Renal cortical epithelial cell (primary cell): ENCODE measurements around the gene RAB7B. TPM values are rescaled to one million over a fixed set of nuclear protein-coding genes. Genes with fewer than 3 reads are reported as not detected.
A peak's percentile ranks its signal among the peaks of the same experiment; 100 is the strongest.

Experiments
- DNase-seq: peaks from one replicate; pipeline ENCODE4 v3.0.0-alpha.2; 2011; ENCODE audit warnings: low read depth
- total RNA-seq: library from RNA; depleted of rRNA; stranded (reverse); fragments of >200 nt; gene quantifications from 2 replicates; pipeline ENCODE4 v1.2.3, GENCODE V29; 2014

Gene RAB7B
- total RNA-seq, 1 donor from 2014 or later: 1.1 TPM

DNA sequence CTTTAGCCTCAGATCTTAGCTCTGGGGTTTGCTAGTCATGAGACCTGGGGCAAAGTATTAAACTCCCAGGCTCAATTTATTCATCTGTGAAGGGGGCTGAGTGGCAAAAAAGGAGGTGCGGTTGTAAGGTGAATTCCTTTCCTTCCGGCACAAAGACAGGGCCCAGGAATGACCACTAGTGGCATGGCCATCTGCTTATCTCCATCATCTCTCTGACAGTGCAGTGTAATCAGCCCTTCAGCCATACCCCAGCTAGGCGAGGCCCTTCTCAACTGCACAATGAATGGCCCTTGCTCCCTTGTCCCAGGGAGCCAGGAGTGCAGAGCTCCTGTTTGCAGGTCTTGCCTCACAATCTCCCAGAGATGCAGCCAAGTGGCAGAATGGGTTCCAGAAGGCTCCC is 54.3 kb downstream of the RAB7B start:
- DNase-seq: no peak

DNA sequence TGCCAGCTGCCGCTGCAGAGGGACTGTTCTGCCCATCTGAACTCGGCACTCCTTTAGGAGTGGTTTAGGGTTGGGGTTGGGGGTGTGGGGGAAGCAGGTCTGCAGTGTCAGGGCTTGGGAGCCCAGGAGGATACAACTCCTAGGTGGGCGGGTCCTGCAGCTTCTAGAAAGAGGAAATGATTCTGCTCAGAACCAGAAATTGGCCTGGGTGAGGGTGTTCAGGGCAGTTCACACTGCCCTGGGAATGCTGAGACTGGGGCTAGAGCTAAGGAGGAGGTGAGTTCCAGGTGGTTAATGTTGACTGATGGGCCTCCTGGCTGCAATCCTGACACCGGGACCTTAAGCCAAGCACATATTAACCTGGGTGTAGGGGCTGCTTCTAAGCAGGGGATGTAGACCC is 55.2 kb downstream of the RAB7B start:
- DNase-seq: no peak

DNA sequence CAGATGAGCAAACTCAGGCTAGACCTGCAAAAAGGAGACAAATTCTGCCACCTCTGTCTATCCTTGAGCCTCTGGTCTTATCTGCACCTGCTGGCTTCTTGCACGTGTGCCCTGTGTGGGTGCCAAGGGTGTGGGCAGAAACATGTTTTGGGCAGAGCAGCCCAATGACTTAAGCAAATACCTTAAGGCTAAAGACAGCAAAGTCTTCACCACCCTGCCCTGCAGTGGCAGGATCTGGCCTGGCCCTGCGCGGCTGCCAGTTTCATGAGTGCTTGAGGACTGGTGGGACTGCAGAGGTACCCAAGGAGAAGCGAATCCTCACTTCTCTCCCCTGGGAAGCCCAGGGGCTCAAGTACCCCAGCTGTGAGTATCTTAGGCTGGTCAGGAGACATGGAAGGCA is 56.2 kb downstream of the RAB7B start:
- no peak for DNase-seq

DNA sequence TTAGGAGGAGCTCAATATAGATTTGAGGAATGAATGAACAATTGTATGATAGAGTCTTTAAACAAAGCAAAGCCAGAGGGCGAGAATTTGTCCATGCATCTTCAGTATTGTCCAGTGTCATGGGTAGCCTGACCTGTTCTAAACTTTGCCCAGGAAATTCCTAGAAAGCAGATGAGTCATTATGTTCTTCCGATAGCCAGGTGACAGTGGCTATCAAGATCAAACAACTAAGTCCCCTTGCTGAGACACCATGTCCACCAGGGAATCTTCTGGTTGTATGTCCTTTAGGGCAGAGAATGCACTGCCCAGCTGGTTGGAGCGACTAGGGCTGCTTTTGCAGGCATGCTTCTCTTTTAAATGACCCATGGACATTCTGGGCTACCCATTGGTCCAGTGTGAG is 58.1 kb downstream of the RAB7B start:
- DNase-seq: no peak

DNA sequence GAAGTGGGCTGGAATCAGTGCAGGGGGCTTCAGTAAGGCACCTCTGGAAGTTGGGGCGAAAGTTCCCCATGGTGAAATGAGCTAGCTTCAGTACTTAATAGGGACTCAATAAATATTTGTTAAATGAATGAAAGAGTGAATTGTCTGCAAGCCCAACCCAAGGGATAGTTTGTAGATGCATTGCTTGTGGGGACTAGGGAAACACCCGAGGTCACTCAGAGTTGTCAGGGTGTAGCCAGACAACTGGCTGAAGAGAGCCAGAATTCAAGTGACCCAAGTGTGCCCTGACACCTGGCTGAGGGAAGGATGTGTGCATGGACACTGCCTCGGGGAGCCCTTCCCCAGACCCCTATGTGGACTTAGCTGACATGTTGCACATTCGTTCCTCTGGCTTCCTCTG is 58.7 kb downstream of the RAB7B start:
- DNase-seq: no peak

DNA sequence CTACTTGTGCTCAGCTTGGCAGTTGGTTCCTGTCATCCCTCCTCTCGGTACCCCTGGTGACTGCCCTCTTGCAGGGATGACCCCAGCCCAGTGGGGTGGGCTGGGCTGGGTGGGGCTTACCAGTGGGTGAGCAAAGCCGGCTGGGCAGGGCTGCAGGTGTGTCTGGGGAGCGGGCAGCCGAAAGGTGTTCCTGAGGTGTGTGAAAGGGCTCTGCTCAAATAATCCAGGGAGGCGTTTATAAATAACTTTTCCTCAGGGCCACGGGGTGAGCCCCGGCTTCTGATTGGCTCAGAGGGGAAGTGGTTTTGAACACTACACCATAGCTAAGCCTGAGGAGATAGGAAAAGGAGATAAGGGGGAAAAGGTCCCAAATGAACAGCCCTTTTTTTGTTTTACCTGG is 60.0 kb downstream of the RAB7B start, which contains the start of gene SLC26A9:
SLC26A9 (minus strand) TSS at position 212 of the 400 bp plus-strand sequence. CDS start 7,636 bp downstream, outside the sequence.
- DNase-seq: no peak

DNA sequence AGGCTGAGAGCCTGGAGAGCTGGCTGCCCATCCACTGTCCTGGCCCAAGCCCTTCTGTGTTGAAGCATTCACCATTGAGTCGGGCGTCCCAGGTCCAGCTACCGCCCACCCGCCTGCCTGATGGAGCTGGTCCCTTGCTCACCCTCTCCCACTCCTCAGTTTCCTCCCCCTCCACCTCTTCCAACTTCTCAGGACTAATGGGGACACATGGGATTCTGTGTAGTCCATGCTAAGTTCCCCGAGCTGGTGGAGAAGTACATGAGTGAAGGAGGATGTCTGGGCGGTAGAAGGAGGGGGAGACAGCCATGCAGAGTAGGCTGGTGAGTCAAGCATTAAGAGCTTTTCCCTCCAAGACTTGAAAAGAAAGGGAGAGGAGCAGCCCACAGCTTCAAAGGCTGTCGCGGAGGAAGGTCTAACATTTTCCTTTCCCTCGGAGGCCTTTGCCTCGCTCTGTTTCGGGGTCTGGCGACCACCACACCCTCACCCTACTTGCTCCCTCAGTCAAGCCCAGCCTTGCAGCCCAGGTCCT is 60.5 kb downstream of the RAB7B start:
- no peak for DNase-seq

DNA sequence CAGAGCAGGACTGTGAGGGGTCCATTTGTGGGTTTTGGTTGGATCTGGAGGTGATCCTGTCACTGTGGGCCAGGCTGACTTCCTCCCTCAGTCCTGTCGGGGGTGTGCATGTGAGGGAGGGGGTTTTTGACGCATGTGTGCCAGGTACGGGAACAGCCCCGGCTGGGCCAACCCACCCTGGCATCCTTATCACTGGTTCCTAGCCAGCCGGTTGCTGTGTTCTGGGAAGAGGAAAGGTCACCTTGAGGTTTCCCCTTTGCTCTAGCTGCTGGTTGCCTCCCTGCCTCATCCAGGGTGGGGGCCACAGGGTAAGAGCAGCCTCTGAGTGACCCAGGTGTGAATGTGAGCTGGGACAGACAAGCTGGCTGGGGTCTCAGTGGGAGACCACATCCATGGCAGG is 62.5 kb downstream of the RAB7B start:
- no peak for DNase-seq

DNA sequence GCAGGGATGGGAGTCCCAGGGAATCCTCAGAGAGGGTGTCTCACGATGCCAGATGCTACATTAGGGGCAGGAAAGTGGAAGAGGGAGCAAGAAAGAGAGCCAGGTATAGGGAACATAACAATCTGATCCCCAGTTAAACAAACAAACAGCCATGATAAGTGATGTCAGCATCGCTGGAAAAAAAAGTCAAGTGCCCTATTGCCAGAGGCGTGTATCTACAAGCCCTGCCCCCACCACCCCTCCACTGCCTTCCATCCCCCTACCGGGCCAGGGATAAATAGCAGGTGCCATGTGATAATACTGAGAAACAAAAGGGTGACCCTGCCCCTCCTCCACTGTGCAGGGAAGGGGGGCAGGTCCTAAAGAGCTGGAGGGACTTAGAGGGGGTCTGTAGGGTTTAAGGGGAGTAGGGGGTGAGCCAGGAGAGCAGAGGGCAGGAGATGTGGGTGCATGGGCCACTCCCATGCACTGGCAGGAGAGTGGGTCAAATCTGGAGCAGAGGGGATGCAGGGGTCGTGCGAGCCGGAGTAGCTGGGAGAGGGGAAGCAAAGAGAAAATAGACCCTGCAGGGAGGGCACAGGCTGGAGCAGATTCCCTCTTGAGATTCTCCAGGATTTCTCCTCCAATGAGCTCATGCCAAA is 63.4 kb downstream of the RAB7B start:
- no peak for DNase-seq

DNA sequence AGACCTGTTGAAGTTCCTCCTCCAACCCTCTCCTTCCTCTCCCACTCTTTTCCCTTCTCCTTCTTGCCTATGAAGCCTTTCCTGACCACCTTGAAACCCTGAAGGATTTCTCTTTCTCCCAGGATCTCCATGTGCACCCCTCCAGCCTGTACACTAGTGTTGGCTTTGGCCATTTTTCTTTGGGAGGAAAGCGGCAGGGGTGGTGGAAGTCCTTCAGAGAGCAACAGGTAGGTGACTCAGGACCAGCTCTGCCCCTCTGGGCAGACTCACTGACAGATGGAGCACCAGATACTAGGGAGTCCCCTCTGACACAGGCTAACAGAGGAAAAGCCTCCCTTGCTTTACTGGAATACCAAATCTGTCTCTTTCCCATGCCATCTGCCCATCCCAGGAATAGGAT is 64.5 kb downstream of the RAB7B start:
- no peak for DNase-seq

DNA sequence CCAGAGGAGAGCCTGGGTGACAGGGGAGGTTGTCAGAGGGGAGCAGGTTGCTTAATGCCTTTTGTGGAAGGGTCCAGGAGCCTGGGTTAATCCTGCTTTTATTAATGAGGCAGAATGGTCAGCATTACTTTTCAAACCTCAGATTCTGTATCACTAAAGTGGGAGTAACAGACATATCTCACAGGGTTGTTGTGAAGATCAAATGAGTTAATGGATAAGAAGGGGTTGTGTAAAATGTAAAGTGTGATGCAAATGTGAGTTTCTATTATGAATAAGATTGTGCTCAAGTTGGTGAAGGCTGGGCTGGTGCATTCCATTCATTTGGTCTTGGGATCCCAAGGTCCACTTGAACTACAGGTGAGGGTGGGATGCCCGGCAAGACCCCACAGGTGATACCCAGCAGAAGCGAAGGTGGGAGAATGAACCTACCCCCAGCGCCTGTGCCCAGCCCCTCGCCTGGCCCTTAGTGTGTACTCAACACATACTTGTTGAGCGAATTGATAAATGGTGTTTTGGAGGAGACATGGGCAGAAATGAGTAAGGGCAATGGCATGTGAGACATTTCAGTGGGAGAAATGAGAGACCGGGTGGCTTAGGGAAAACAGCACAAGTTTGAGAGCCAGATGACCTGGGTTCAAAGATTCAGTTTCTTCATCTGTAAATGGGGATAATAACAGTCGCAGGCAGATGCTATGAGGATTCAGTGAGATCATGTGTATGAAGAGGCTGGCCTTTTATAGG is 66.2 kb downstream of the RAB7B start:
- DNase-seq: peak; percentile 79

DNA sequence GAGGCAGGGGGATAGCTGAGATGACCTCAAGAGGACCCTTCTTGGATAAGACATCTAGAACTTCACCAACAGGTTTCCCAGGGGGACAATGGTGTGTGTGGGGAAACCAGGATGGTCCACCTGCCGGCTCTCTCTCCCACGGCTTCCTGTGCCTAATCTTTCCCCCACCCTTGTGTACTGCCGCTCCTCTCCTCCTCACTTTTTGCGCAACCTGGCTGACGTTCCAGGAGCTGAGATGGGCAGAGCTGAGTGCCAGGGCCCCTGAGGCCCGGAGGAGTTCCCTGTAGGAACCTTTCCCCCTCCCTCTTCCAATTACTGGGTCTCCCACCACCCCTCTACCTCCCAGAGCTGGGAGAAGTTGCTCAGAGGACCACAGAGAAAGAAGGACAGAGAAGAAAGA is 66.9 kb downstream of the RAB7B start:
- no peak for DNase-seq

DNA sequence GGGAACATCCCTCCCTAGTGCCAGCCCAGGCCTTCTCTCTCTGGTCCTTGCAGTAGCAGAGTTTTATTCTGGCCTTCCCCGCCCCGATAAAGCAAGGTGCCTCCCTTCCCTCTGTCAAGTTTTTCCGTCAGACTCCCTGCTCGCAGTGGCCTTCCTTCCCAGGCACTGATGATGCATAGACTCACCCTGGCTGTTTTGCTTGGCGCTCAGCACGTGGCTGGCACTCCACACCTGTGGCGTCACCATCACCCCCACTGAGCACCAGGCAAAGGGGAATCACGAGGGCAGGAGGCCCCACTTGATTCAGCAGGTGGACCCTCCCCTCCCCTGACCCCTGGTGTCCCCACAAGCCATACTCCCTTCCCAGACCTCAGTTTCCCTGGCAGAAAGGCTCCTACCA is 67.3 kb downstream of the RAB7B start:
- no peak for DNase-seq

DNA sequence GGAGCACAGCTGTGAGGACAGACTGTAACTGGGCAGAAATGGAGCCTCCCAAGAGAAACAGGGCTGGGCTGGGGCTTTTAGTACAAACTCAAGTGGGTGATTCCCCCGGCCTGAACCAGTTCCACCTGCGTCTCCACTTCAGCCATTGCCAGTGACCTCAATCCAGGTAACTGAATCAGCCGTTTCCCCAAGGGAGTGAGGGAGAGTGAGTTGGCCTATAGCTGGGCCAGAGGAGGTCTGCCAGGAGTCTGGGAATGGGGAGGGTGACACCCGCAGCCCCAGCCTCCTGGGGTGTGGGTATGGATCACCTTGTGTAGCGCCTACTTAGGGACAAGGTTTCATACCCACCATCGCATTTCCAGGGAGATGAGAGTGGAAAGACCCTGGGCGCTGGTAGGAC is 68.4 kb downstream of the RAB7B start:
- peak; percentile 11 for DNase-seq

DNA sequence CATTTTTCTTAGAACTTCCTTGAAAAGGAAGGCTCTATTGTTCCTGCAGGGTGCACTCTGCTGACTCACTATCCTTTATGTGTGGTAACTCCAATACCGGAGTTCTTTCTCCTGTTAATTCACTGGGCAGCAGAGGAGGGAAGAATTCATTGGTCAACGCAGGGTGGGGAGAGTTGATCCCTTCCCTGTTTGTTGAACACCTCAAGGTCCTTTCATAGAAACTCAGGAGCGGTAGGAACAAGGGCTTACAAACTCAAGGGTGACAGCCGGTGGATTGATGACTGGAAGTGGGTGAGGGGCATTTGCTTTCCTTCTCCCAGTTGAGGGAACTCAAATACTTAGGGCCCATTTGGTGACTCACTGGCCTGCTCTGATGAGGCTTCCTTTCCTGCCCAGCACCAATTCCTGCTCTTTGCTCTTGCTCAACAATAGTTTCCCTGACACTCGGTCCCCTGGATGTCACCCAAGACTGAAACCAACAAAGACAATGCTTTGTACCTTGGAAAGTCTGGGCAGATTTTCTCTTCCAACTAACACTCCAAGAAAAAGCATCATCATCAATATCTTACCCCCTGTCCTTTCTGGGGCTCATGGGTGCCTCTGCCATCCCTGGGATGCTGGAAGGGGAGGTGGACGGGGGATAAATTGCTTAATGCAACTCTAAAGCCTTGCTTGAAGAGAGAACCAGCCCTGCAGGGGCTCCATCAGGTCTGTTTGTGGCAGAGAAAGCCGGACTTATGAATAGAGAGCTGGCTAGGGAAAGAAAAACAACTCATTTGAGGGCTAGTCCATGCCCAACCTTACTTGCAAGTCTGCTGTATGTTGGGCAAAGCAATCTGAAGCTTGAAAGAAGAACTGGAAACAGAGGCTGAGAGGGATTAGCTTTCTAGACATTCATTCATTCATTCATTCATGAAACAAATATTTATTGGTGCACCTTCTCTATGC is 69.2 kb downstream of the RAB7B start:
- DNase-seq: peak; percentile 90

DNA sequence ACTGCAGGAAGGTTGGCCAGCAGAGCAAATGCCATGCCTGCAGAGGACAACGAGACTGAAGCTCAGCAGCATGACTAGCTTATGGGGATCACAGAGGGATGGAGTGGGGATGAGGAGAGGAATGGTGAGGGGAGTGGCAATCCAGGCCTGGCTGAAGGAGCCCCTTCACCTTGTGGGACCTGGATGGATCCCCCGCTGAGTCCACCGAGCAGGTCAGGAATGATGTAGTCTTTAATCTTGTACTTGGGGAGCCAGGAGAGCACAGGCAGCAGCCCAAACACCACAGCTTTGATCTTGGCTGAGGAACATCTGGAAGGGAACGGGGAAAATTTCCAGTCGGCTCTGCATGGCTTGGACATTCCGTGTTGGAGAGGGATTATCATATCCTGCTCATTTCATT is 70.4 kb downstream of the RAB7B start:
- no peak for DNase-seq

DNA sequence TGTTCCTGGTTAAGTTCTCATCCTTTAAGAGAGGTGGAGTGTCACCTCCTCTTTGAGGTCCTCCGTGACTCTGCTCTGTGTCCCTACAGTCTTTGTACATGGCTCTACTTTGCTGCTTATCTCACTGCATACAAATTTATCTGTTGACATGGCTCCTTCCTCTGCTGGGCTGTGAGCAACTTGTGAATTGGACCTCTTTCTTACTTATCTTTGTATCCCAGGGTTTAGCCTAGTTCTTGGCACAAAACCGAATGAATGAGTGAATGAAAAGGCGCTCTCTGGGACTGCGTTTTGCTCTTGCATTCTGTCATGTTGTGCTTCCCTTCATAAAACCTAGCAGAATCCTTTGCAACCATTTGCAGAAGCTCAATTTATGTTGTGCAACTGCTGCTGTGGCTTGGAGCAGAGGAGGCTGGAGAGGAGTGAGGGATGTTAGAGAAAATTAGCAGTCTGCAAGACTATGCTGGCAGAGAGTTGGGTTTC is 72.4 kb downstream of the RAB7B start:
- no peak for DNase-seq

DNA sequence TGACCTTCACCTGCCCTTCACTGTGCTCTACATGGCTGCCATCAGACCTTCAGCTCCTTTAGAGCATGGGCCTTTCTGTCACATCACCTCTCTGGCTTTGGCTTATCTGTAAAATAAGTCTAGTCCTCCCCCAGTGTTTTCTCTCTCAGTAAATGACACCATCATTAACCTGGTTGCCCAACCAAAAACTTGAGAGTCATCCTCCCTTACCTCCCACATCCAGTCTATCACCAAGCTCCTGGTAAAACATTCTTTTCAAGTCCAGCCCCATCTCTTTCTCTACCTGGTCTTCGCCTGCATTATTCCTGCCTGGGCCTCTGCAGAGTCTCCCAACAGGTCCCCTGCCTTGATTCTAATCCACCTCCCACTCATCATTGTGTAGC is 73.0 kb downstream of the RAB7B start:
- no peak for DNase-seq

DNA sequence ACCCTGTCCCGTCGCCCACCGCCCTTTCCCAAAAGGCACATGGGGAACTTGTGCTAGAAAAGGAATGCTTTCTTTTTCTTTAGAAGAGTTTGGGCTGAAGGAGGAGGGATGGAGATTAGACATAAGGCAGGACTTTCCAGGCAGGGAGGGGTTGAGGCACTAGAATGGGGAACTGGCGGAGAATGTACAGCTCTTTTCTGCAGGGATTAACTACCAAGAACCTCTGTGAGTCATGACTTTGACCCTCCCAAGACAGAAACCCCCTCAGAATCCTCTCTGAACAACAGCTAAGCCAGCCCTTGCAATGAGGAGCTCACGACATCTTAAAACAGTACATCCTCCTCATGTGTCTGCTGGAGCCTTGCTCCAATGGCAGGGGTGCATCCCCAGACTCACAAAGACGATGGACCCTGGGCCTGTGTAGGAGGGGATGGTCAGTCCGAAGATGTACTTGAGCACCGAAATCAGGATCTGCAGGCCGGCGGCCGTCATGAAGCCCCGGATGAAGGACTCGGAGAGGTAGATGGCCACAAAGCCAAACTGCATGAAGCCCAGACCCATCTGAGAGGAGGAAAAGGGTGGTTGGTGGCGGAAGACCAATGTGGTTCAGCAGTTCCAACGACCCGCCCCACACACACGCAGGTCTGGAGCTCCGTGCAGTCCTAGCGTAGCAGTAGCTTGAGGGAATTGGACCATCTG is 73.5 kb downstream of the RAB7B start:
- no peak for DNase-seq

DNA sequence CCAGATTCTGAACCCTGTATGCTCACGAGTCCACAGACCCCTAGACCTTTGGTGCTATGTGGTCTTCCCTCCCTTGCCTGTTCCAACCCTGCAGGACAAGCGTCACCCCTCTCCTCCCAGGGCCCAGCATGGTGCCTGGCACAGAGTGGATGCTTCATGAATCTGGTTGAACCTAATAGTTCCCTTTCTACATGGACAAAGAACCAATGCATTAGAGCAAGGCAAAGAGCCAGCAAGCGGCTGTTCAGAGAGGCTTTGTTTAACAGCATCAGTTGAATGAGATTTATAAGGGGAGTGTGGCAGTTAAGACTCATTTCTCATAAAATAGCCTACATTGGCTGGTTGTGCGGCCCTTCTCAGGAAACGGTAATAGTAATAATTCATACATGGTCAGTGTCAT is 74.9 kb downstream of the RAB7B start:
- DNase-seq: no peak

DNA sequence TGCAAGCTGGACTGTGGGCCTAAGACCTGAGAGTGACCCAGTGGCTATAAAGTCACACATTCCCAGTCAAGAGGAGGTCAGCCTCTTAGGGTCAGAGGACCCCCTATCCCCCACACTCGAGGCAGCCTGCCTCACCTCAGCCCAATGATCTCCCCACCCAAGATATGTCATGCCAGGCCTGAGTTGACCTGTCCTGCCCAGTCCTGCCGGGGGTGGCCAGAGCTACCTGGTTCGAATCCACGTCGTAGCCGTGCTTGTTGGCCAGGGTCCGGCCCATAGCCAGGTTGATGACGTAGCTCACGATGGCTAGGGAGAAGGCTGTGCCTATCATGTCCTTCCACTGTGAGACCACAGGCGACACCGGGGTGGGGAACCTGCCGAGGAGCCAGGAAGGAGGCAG is 75.5 kb downstream of the RAB7B start:
- DNase-seq: no peak

DNA sequence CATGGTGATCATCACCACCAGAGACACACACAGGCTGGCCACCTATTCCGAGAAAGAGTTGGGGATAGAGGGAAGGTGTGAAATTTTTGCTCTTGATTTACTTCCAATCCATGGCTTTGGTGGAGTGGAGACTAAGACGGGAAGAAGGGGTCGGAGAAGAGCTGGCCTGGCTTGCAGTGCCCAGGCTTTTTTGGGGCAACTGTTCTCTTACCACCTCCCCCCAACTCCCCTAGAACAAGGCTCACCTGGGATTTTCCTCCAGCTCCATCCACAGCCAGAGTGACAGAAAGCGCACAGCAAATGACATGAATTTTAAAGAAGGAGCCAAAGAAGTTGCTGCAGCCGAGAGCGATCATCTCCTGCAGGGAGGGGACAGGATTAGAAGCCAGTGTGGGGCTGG is 75.9 kb downstream of the RAB7B start:
- DNase-seq: no peak
